Measurements from ENCODE around the gene TMEM169. TPM values are rescaled to one million over a fixed set of nuclear protein-coding genes. Genes with fewer than 3 reads are reported as not detected.

Gene TMEM169
- total and polyA plus RNA-seq, 2 of the 13 experiments (the other 11 are each of a cell fraction or from before 2014, with no cell fraction given) = 1.5 to 4.5 TPM

GRCh38 chr2:216108310-216108966 is 26.7 kb downstream of the TMEM169 start (continued):
- TF ChIP-seq ATAD3A (CRISPR knock-in tag; IDR thresholded peaks at IDR 0.05) (no peak), ZC3H4 (CRISPR knock-in tag; IDR thresholded peaks at IDR 0.05; ENCODE audit: borderline replicate concordance) (peak; percentile 92; the same call in 1 of the 2 replicates), DNMT3B (CRISPR knock-in tag; conservative IDR thresholded peaks at IDR 0.05) (no peak), ZNF781 (CRISPR knock-in tag; IDR thresholded peaks at IDR 0.05; ENCODE audit: borderline replicate concordance, not compliant biosample characterization) (no peak), RCOR2 (CRISPR knock-in tag; IDR thresholded peaks at IDR 0.05) (no peak), RBM22 (optimal IDR thresholded peaks at IDR 0.05; ENCODE audit: low read length) (peak; percentile 52), SETDB1 (CRISPR knock-in tag; IDR thresholded peaks at IDR 0.05; ENCODE audit: borderline replicate concordance) (0 out of 2 replicates have a peak, but pooled peaks have one; percentile 51), SP1 (IDR thresholded peaks at IDR 0.05) (no peak), SP1 (CRISPR knock-in tag; IDR thresholded peaks at IDR 0.05) (no peak), HNF4G (IDR thresholded peaks at IDR 0.05; ENCODE audit: borderline replicate concordance, low read depth, low read length) (no peak), HNF4G (CRISPR knock-in tag; IDR thresholded peaks at IDR 0.05; ENCODE audit: borderline replicate concordance, low read depth) (0 out of 2 replicates have a peak, but pooled peaks have one; percentile 11), DPF2 (CRISPR knock-in tag; IDR thresholded peaks at IDR 0.05; ENCODE audit: borderline replicate concordance, low read depth) (no peak)
